GM18502 (cell line): ENCODE results near the gene TBC1D8.

Experiments used
- ATAC-seq: cut with Tn5 transposase; IDR thresholded peaks from one replicate; pipeline ENCODE4 v1.9.1; 2021; ENCODE audit warnings: mild to moderate bottlenecking; ENCODE audit not compliant: unreplicated experiment, poor library complexity

Gene TBC1D8

GRCh38 chr2:100987536-100987935 lies 163.6 kb downstream of the TBC1D8 start:
- no peak for ATAC-seq

GRCh38 chr2:100986157-100986556 lies 165.0 kb downstream of the TBC1D8 start:
- no peak for ATAC-seq

- peak; percentile 83 for ATAC-seq
These were observed 166.3 kb downstream of the TBC1D8 start for GRCh38 chr2:100984892-100985307.

- no peak for ATAC-seq
These were observed 167.4 kb downstream of the TBC1D8 start for GRCh38 chr2:100983684-100984310.

- no peak for ATAC-seq
These were observed 168.0 kb downstream of the TBC1D8 start for GRCh38 chr2:100983201-100983600.

GRCh38 chr2:100982431-100982861 lies 168.7 kb downstream of the TBC1D8 start:
- no peak for ATAC-seq

- no peak for ATAC-seq
These were observed 170.2 kb downstream of the TBC1D8 start for GRCh38 chr2:100981011-100981410.

GRCh38 chr2:100980046-100980445 lies 171.1 kb downstream of the TBC1D8 start:
- ATAC-seq = no peak

GRCh38 chr2:100978582-100979191 lies 172.5 kb downstream of the TBC1D8 start:
- ATAC-seq = no peak

GRCh38 chr2:100977511-100977910 lies 173.7 kb downstream of the TBC1D8 start:
- ATAC-seq = no peak

- peak; percentile 93 for ATAC-seq
These were observed 174.4 kb downstream of the TBC1D8 start for GRCh38 chr2:100976645-100977391.

- ATAC-seq = no peak
These were observed 175.1 kb downstream of the TBC1D8 start for GRCh38 chr2:100976061-100976460.

- ATAC-seq = no peak
These were observed 175.7 kb downstream of the TBC1D8 start for GRCh38 chr2:100975521-100975785.

GRCh38 chr2:100974712-100975520 lies 176.3 kb downstream of the TBC1D8 start:
- ATAC-seq = no peak

- ATAC-seq = no peak
These were observed 178.7 kb downstream of the TBC1D8 start for GRCh38 chr2:100972452-100972851.

- ATAC-seq = no peak
These were observed 180.0 kb downstream of the TBC1D8 start for GRCh38 chr2:100971221-100971620.

- ATAC-seq = no peak
These were observed 181.2 kb downstream of the TBC1D8 start for GRCh38 chr2:100969998-100970397.

- ATAC-seq = no peak
These were observed 182.7 kb downstream of the TBC1D8 start for GRCh38 chr2:100968146-100969145.

GRCh38 chr2:100967716-100968115 lies 183.5 kb downstream of the TBC1D8 start:
- no peak for ATAC-seq

- ATAC-seq = no peak
These were observed 185.6 kb downstream of the TBC1D8 start for GRCh38 chr2:100965596-100965995.
